Measurements from ENCODE around the gene ANKS1B.

The ANKS1B gene

GRCh38 chr12:99521664-99522063 lies 463.1 kb downstream of the ANKS1B start:
- no peak overlapping the region for H3K4me3 ChIP-seq (ENCODE audit: low read depth, low read length)
- in situ Hi-C loops (cut with HindIII; ENCODE audit: low pct_ligation_motif_present, low sequenced_read_pairs): no loop called here
- no peak for TF ChIP-seq CTCF (IDR thresholded peaks at IDR 0.05; ENCODE audit: low read depth, low read length, missing control alignments)
- H3K27ac ChIP-seq: no peak overlapping the region
- H3K36me3 ChIP-seq (replicated peaks): no peaks in the 10 kb centered on the region
- no peaks in the 10 kb centered on the region for H3K27me3 ChIP-seq (replicated peaks)
- no peak for DNase-seq

- in situ Hi-C loops (cut with HindIII; ENCODE audit: low pct_ligation_motif_present, low sequenced_read_pairs): no loop called here
- Histone ChIP-seq H3K27ac (no peak overlapping the region), H3K27me3 (replicated peaks) (no peaks in the 10 kb centered on the region), H3K36me3 (replicated peaks) (no peaks in the 10 kb centered on the region), H3K4me3 (ENCODE audit: low read depth, low read length) (no peak overlapping the region)
- no peak for TF ChIP-seq CTCF (IDR thresholded peaks at IDR 0.05; ENCODE audit: low read depth, low read length, missing control alignments)
- no peak for DNase-seq
Observed at GRCh38 chr12:99513066-99513465, 471.7 kb downstream of the ANKS1B start.

GRCh38 chr12:99505805-99506204 lies 478.9 kb downstream of the ANKS1B start:
- Histone ChIP-seq H3K36me3 (replicated peaks) (no peaks in the 10 kb centered on the region), H3K4me3 (ENCODE audit: low read depth, low read length) (no peak overlapping the region), H3K27ac (no peak overlapping the region), H3K27me3 (replicated peaks) (no peaks in the 10 kb centered on the region)
- no peak for DNase-seq
- in situ Hi-C loops (cut with HindIII; ENCODE audit: low pct_ligation_motif_present, low sequenced_read_pairs): no loop called here
- no peak for TF ChIP-seq CTCF (IDR thresholded peaks at IDR 0.05; ENCODE audit: low read depth, low read length, missing control alignments)

- no peak overlapping the region for H3K27ac ChIP-seq
- no peaks in the 10 kb centered on the region for H3K36me3 ChIP-seq (replicated peaks)
- in situ Hi-C loops (cut with HindIII; ENCODE audit: low pct_ligation_motif_present, low sequenced_read_pairs): no loop called here
- no peak for TF ChIP-seq CTCF (IDR thresholded peaks at IDR 0.05; ENCODE audit: low read depth, low read length, missing control alignments)
- DNase-seq: peak; percentile 14
- no peaks in the 10 kb centered on the region for H3K27me3 ChIP-seq (replicated peaks)
- no peak overlapping the region for H3K4me3 ChIP-seq (ENCODE audit: low read depth, low read length)
Observed at GRCh38 chr12:99498756-99499155, 486.0 kb downstream of the ANKS1B start.

GRCh38 chr12:99495799-99496198 lies 488.9 kb downstream of the ANKS1B start:
- in situ Hi-C loops (cut with HindIII; ENCODE audit: low pct_ligation_motif_present, low sequenced_read_pairs): no loop called here
- no peak for TF ChIP-seq CTCF (IDR thresholded peaks at IDR 0.05; ENCODE audit: low read depth, low read length, missing control alignments)
- Histone ChIP-seq H3K36me3 (replicated peaks) (no peaks in the 10 kb centered on the region), H3K27me3 (replicated peaks) (no peaks in the 10 kb centered on the region), H3K4me3 (ENCODE audit: low read depth, low read length) (no peak overlapping the region), H3K27ac (no peak overlapping the region)
- DNase-seq: no peak

- DNase-seq: no peak
- Histone ChIP-seq H3K36me3 (replicated peaks) (no peaks in the 10 kb centered on the region), H3K27ac (no peak overlapping the region), H3K27me3 (replicated peaks) (no peaks in the 10 kb centered on the region), H3K4me3 (ENCODE audit: low read depth, low read length) (no peak overlapping the region)
- no peak for TF ChIP-seq CTCF (IDR thresholded peaks at IDR 0.05; ENCODE audit: low read depth, low read length, missing control alignments)
- in situ Hi-C loops (cut with HindIII; ENCODE audit: low pct_ligation_motif_present, low sequenced_read_pairs): no loop called here
Observed at GRCh38 chr12:99493197-99493596, 491.5 kb downstream of the ANKS1B start.

All from brain microvascular endothelial cell (primary cell).